T follicular helper cell (primary cell): ENCODE data around the gene TRPM5.
"Not testable (repeated sequence)": the region's sequence is repeated elsewhere in the genome, so short reads cannot be mapped to it uniquely, and the experiment has no call there.

Source experiments
- DNase-seq: peaks from one replicate; pipeline ENCODE4 v3.0.0-alpha.2; 2020; ENCODE audit warnings: low read depth
- total RNA-seq, 2 experiments: gene quantifications; one replicate each; lab custom pipeline; 2026; lab: John Stamatoyannopoulos, UW

TRPM5 gene, protein sequence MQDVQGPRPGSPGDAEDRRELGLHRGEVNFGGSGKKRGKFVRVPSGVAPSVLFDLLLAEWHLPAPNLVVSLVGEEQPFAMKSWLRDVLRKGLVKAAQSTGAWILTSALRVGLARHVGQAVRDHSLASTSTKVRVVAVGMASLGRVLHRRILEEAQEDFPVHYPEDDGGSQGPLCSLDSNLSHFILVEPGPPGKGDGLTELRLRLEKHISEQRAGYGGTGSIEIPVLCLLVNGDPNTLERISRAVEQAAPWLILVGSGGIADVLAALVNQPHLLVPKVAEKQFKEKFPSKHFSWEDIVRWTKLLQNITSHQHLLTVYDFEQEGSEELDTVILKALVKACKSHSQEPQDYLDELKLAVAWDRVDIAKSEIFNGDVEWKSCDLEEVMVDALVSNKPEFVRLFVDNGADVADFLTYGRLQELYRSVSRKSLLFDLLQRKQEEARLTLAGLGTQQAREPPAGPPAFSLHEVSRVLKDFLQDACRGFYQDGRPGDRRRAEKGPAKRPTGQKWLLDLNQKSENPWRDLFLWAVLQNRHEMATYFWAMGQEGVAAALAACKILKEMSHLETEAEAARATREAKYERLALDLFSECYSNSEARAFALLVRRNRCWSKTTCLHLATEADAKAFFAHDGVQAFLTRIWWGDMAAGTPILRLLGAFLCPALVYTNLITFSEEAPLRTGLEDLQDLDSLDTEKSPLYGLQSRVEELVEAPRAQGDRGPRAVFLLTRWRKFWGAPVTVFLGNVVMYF (N-terminal part only)
- total RNA-seq = 0.04 to 0.30 reads per million in 2 experiments

DNA sequence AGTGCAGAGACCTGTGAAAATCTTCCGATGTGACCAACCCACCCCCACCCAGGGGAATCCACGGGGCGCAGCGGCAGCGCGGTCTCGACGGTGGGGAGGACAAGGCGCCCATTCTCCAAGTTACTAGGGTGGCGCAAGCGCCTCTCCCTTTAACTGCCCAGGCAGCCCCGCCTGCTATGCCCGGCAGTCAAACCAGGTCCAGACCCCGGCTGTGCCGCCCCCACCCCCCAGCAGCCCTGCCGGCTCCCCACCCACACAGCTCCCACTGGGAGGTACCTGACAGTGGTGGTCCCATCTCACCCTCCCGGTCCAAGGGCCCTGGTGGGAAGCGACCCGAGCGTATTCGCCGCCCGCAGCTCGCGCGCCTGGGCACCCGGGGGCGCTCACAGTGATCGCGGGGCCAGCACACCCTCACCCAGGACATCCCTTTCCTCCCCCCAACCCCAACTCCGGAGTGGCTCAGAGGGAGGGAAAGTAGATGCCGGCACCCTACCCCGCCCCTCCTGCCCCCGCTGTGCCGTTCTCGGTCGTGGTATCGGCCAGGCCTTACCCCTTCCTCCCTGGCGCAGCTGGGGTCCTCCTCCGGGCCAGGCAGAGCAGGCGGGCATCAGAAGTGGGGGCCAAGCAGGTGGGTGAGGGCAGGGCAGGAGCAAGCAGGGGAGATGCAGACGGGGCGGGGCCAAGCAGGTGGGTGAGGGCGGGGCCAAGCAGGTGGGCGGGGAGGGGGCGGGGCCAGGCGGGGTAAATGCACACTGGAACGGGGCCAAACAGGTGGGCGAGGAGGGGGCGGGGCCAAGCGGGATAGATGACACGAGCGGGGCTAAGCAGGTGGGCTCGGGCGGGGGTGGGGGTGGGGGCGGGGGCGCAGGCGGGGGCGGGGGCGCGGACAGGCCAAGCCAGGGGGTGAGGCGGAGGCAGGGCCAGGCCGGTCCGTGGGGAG, at the start of gene TRPM5:
TSS of gene TRPM5 (minus strand) at position 634 of the 940 bp plus-strand sequence. CDS start 21,478 bp downstream, outside the sequence.
- DNase-seq = peak; percentile 71

GRCh38 chr11:2489083-2489482, 44.8 kb upstream of the TRPM5 start:
- DNase-seq = no peak

GRCh38 chr11:2488004-2488403, 43.7 kb upstream of the TRPM5 start:
- DNase-seq = no peak

- no peak for DNase-seq
These were observed 40.3 kb upstream of the TRPM5 start for GRCh38 chr11:2484576-2485125.

DNA sequence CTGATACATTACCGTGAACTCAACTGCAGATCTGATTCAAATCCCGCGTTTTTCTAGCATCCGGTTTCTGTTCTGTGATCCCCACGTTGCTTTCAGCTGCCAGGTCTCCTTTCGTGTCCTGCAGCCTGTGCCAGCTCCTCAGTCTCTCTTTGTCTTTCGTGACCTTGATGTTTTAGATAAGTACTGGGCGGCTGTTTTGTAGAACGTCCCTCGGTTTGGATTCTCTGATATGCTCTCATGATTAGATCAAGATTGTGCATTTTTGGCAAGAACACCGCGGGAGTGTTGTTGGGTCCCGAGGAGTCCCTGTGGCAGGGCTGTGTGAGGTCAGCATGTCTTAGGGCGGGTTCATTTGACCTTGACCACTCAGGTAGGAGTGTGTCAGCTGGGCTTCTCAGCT, 39.1 kb upstream of the TRPM5 start:
- no peak for DNase-seq

DNA sequence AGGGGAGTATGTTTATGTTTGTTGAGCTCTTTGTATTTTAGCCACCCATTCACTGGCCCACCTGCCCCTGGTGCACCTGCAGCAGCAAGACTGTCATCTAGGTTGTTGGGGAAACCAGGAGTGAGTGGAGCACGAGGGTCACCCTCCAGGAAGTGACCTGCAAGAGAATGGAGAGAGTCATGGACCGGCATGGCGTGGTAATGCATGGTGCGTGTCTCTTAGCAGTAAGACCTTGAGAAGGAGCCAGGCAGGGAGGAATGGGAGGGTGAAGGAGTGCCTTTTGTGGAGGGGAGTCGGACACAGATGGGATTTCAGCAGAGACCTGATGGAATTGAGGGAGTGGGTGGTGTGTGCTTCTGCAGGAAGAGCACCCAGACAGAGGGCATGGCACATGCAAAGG, 38.4 kb upstream of the TRPM5 start:
- DNase-seq = no peak

DNA sequence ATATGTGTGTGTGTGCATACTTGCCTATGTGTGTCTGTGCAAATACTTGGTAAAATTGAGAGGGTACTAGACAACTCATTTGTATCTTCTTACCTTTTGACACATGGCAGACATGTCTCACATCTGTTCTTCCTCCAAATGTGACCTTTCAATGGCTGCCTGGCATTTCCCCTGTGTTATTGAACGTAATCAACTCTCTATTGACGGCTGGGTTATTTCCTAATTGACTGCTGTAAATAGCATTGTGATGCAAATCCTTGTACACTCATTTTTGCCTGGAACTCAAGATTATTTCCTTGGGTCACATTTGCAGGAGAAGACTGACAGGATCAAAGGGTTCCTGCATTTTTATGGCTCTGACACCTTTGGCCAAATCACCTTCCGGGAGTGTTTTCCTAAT, 37.9 kb upstream of the TRPM5 start:
- no peak for DNase-seq

DNA sequence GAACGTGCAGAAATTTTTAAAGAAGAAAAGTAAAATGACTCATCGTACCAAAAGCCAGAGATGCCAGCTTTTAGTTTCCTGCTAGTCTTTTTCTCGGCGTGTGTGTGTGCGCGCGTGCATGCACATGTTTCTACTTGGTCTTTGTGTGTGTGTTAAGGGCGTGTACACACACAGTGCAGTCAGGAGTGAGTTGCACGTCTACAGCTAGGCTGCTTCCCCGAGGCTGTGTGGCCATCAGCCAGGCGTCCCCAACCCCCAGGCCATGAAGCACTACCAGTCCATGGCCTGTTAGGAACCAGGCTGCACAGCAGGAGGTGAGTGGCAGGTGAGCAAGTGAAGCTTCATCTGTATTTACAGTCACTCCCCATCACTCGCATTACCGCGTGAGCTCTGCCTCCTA, 36.9 kb upstream of the TRPM5 start:
- no peak for DNase-seq

- DNase-seq = no peak
These were observed 36.5 kb upstream of the TRPM5 start for GRCh38 chr11:2480874-2481220.

- not testable (repeated sequence) for DNase-seq
These were observed 36.0 kb upstream of the TRPM5 start for GRCh38 chr11:2480067-2480873.

GRCh38 chr11:2477936-2478335, 33.6 kb upstream of the TRPM5 start:
- DNase-seq = no peak

- no peak for DNase-seq
These were observed 32.9 kb upstream of the TRPM5 start for GRCh38 chr11:2477254-2477653.

GRCh38 chr11:2475136-2475918, 31.0 kb upstream of the TRPM5 start:
- DNase-seq = no peak

DNA sequence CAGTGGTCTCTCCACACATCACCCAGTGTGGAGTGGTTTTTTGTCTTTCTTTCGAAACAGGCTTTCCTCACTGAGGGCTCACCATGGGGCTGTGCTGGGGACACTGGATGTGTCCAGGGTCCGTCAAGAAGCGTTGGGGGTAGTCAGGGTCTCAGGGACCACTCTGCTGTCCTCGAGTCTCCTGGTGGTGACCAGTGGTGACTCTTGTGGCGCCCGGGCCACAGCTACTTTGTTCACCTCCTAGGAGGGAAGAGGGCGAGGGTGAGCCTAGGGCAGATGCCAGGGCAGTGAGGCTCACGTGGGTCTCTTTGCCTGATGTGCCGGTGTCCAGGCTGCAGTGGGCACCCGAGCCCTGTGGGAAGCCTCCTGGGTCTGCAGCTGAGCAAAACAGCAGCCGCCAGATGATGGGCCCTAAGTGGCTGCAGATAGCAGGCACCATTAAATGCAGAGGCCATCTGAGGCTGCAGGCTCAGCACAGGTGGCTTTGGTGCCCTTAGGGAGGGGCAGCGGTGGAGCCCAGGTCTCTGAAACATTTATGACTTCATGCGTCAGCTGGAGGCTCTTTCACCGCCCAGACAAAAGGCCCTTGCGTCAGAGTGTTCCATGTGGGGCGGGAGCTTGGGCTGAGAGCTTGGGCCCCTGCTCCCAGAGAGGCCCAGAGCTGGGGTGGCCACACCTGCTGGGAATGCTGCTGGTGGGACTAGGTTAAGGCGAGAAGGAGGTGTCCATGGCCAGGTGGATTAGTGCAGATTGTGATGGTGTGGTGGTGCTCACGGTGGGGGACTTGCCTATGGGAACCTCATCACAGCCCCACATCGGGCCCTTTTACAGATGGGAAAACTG, 30.0 kb upstream of the TRPM5 start:
- no peak for DNase-seq

DNA sequence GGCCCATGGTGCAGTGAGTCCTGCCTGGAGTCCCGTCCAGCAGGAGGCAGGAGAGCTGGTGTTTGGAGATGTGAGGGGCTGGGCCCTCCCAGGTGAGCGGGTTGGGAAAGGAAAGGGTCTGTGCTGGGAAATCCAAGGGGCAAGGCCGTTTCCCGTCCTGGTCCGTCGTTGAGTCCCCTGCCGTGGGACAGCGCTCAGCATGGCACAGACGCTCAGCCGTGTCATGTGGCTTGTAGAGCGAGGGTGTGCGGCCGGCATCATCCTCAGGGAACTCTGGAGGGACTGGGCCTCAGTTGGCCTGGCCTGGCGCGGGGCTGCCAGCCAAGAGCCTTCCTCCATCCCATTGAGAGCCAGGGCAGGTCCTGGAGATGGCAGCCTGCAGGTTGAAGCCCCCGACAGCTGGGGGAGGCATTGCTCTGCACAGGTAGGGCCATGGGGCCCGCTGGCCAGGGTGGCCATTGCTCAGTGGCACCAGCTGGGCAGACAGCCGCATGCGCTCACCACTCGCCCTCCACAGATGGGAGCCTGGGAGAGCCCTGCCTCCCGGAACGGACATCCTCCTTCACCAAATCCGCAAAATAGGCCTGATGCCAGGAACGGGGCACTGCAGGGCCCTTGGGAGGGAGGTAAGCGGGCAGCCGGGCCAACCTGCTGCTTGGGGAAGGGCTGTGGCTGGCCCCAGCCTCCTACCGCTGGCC, 29.2 kb upstream of the TRPM5 start:
- DNase-seq = no peak

GRCh38 chr11:2472428-2473186, 28.3 kb upstream of the TRPM5 start:
- DNase-seq = no peak

GRCh38 chr11:2471804-2472096, 27.4 kb upstream of the TRPM5 start:
- no peak for DNase-seq
